Stimulated activated CD4-positive, alpha-beta T cell treated with anti-CD3 and anti-CD28 coated beads, Interleukin-4, amount 100 ng/mL, for 4 hours (primary cell): Measurements from ENCODE around the gene ZEB1.
"Not testable (repeated sequence)": the region's sequence is repeated elsewhere in the genome, so short reads cannot be mapped to it uniquely, and the experiment has no call there.

Experiments
- DNase-seq, 2 experiments: peaks; one replicate each; pipeline ENCODE4 v3.0.0-alpha.2; 2020

The ZEB1 gene

GRCh38 chr10:31427334-31427733 lies 108.3 kb downstream of the ZEB1 start:
- not testable (repeated sequence) for DNase-seq

DNA sequence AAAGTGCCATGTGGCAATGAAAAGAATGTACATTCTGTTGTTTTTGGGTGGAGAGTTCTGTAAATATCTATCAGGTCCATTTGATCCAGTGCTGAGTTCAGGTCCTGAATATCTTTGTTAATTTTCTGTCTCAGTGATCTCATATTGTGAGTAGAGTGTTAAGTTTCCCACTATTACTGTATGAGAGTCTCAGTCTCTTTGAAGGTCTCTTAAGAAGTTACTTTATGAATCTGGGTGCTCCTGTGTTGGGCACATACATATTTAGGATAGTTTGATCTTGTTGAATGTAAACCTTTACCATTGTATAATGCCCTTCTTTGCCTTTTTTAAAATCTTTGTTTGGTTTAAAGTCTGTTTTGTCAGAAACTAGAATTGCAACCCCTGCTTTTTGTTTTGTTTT lies 109.5 kb downstream of the ZEB1 start:
- not testable (repeated sequence) for DNase-seq

- DNase-seq = no peak
These were observed 112.0 kb downstream of the ZEB1 start for GRCh38 chr10:31431021-31431420.

GRCh38 chr10:31437959-31438358 lies 118.9 kb downstream of the ZEB1 start:
- DNase-seq = no peak

DNA sequence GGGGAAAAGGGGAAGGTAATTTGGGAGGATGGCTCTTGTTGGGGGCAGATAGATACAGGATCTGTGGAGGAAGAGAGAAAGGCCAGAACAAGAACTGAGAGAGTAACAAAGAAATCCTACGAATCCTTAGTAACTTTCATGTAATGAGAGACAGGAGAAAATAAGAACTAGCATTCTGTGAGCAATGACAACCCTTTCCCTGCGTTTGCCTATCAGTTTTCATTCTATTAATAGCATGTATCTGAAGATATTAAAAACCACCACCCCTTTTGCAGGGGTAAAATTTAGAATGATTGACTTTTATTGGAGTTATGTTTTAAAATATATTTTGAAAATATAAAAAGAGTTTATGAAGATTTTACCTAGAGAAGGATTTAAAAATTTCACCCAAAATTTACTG lies 132.8 kb downstream of the ZEB1 start:
- no peak for DNase-seq

DNA sequence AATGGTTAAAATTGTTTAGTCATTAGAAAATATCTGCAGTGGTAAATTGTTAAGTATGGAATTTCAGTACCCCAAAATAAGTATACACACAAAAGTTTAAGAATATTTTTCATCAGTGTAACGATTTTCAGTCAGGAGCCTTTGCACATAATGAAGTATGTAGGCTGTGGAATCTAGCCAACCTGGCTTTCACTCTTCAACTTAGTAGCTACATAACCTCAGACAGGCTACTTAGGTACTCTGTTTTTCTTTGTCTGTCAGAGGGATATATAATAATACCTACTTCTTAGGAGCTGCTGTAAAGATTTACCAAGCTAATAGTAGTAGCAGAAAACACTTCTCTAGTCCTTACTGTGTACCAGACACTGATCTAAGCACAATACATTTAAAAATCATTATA lies 137.5 kb downstream of the ZEB1 start:
- DNase-seq = no peak

GRCh38 chr10:31457858-31458257 lies 138.8 kb downstream of the ZEB1 start:
- no peak for DNase-seq

GRCh38 chr10:31458974-31459373 lies 140.0 kb downstream of the ZEB1 start:
- no peak for DNase-seq

GRCh38 chr10:31460242-31460641 lies 141.2 kb downstream of the ZEB1 start:
- no peak for DNase-seq

DNA sequence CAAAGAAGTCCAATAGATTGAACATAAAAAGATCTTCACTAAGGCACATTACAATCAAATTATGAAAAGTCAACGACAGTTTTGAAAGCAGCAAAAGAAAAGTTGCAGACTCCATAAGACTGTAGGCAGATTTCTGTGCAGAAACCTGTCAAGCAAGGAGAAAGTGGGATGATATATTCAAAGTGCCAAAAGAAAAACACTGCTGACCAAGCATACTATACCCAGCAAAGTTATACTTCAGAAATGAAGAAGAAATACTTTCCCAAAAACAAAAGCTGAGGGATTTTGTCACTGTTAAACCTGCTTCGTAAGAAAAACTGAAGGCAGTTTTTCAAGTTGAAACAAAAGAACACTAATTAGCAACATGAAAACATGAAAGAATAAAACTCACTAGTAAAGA lies 145.5 kb downstream of the ZEB1 start:
- DNase-seq = no peak

DNA sequence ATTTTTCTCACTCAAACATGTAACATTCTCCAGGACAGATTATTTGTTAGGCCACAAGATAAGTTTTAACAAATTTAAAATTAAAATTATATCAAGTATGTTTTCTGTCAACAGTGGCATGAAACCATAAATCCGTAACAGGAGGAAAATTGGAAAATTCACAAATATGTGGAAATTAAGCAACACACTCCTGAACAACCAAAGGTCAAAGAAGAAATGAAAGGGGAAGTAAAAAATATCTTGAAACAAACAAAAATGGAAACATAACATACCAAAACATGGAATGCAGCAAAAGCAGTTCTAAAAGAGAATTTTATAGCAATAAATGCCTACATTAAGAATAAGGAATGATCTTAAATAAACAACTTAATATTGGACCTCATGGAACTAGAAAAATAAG lies 147.3 kb downstream of the ZEB1 start:
- DNase-seq = no peak

- DNase-seq = no peak
These were observed 148.9 kb downstream of the ZEB1 start for GRCh38 chr10:31467791-31468535.

GRCh38 chr10:31468536-31468859 lies 149.5 kb downstream of the ZEB1 start:
- no peak for DNase-seq

- no peak for DNase-seq
These were observed 156.5 kb downstream of the ZEB1 start for GRCh38 chr10:31475519-31475918.

- no peak for DNase-seq
These were observed 157.1 kb downstream of the ZEB1 start for GRCh38 chr10:31476088-31476487.

DNA sequence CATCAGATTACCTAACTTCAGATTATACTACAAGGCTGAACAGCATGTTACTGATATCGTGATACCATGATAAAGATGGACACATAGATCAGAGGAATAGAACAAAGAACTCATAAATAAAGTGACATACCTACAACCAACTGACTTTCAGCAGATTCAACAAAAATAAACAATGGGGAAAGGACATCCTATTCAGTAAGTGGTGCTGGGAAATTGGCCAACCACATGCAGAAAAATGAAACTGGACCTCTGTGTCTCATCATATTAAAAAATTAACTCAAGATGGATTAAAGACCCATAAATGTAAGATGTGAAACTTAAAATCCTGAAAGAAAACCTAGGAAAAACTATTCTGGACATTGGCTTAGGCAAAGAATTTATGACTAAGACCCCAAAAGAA lies 158.6 kb downstream of the ZEB1 start:
- no peak for DNase-seq

DNA sequence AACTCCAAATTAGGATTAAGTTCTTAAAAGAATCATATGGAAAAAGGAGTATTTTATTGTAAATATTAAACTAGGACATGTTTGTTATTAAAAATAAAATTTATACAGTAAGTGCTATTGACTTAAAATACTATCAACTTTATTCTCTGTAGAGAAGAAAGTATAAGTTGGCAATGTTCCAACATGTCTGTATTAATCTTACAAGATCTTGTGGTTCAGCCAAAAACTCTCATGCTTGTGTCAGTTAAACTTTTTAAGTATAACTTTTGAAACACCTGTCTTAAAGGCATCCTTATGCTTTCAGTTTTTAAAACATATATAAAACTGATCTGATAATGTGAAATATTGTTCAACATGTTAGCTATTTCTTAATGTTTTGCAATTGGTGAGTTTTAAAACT lies 160.7 kb downstream of the ZEB1 start:
- DNase-seq = no peak

GRCh38 chr10:31483546-31483945 lies 164.5 kb downstream of the ZEB1 start:
- no peak for DNase-seq

GRCh38 chr10:31484431-31485135 lies 165.6 kb downstream of the ZEB1 start:
- DNase-seq = no peak

DNA sequence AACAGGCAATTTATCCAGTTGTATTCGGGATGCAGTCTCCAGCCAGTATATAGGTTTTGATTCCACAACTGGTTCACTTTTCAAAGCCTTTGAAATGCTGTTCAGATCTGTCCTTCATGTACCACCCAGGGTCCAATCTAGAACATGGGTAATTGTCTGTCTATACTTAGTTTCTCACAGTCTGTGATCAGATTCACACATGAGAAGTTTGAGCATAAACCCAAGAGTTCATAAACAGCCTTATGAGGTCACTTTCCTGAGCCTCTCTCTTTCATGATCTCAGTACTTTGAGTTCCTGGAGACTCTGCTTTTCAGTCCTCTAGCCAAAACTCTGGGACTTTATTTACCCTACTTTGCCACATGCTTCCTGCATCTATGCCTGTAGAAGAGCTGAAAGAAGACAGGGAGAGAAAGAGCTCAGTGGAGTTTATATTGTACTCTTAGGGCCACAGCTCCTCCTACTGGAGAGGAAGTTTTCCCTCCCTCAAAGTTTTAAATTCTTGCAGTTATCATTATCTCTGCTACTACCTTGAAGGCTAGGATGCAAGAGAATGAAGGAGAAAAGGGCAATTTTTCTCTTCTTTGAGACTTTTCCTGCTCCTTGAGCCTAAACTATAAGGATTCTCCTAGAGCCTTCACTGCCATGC lies 172.0 kb downstream of the ZEB1 start:
- peak in 1 of 2 experiments; percentile 1 for DNase-seq

GRCh38 chr10:31507427-31507826 lies 188.4 kb downstream of the ZEB1 start:
- DNase-seq = no peak

GRCh38 chr10:31508234-31508633 lies 189.2 kb downstream of the ZEB1 start:
- DNase-seq = no peak

DNA sequence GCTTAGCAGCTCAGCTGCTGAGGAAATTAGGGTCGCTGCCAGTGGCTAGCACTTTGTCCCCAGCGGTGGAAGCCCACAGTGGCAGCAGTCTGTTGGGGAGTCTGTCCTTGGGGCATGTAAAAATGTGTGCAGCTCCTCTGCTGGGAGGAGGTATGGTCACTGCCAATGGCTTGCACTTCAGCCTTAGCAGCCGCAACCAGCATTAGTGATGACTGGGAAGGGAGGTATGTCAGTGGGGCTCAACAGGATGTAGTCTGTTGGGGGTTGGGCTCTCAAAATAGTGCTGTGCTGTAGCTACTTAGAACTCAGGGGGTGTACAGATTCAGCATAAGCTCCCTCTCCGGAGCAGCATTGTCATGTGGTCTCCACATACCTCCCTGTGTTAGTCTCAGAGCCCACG lies 189.9 kb downstream of the ZEB1 start:
- no peak for DNase-seq

DNA sequence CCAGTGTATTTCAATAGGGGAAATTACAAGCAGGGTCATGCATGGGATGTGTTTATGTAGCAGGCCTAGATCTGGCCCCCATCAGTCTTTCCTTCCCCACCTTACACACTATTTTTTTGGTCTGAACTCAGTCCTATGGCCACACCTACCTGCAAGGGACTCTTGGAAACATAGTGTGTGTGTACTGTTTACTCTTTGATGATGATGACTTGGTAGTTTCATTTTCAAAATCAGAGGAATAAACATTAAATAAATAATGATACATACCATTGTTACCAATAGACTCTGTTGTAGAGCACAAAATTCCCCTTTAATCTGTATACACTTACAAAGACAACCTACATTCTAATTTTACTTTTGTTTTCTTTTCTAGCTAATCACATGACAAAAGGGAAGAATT lies 191.0 kb downstream of the ZEB1 start:
- no peak for DNase-seq
